GM19467 (cell line): ENCODE measurements around the gene TRMT61A.
"Not testable (repeated sequence)": the region's sequence is repeated elsewhere in the genome, so short reads cannot be mapped to it uniquely, and the experiment has no call there.

Experiments
- ATAC-seq: cut with Tn5 transposase; IDR thresholded peaks from one replicate; pipeline ENCODE4 v1.9.1; 2021; ENCODE audit warnings: mild to moderate bottlenecking, moderate library complexity; ENCODE audit not compliant: unreplicated experiment

TRMT61A gene

DNA sequence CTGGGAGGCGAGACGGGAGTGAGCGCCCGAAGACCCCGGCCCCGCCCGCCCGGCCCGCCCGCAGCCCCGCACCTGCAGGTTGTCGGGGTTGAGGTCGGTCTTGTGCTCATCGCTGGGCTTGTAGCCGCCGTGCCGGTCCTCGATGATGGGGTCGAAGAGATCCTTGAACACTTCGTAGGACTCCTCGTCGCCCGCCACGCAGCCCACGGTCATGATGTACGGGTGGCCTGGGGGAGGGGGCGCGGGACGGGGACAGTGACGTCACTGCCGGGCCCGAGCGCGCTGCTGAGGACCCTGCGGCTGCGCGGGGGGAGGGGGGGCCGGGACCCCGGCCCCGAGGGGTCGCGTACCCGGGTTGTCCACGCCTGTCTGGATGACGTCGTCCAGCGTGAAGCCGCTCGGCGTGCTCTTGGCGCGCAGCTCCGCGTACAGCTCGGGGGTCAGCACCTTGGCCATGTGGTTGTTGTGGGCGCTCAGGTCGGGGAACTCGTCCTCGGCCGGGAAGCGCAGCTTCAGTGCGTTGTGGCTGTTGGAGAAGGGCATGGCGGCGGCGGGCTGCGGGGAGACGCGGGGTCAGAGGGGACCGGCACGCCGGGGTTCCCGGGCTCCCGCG is 6.9 kb upstream of the TRMT61A start:
- no peak for ATAC-seq

DNA sequence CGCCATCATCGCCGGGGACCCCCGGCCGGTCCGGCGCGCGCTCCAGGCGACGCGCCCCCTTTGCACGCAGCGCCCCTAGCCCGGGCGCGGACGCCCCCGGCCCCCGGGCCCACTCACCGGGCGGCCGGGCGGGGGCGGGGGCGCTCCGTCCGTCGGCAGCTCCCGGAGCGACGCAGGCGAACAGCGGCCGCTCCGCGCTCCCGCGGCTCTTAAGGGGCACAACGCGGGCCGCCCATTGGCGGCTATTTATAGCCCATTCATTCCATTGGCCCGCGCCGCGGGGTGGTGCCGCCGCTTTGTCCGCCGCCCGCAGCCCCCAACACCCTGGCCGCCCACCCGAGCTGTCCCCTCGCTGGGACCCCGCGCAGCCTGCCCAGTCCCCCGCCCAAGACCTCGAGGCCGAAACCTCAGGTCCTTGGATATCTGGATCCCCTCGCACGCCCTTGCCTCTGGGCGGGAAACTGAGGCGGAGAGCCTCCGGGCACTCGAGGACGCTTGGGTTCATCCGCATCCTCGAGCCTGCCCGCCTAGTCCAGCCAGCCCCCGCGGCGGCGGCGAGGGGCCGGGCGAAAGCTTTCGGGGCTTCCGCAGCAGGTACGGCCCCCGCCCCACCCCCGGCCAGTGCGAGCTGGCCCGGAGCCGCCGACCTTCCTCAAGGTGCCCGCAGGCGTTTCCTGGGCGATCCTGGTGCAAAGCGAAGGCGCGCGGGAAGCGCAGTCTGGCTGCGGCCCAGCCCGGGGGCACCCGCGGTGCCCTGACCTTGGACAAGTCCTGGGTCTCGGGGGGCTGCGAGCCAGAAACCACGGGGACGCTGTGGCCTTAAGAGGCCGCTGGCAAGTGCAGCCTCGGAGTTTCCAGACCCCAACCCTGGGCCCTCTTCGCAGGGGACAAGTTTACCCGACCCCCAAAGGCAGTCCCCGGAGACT is 6.1 kb upstream of the TRMT61A start, which contains the start of gene CKB:
Gene CKB, minus strand, starts transcription at position 182 of the 926 bp plus-strand sequence. CDS start 337 bp downstream, outside the sequence.
- ATAC-seq, result no peak

DNA sequence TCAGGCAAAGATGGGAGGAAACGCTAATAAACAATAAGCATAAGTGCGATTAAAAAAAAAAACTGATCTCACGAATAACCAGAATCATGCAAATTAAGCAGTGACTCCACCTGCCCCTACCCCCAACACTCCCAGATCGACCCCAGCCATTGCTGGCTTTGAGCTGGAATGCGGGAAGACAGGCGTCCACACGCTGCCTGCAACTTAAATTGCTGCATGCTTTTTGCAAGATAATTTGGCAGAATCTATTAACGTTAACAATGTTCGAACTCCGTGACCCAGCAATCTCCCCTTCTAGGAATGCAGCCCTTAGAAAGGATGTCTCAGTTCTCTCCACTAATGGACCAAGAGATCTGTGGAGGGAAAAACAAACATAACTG is 5.4 kb upstream of the TRMT61A start:
- no peak for ATAC-seq

DNA sequence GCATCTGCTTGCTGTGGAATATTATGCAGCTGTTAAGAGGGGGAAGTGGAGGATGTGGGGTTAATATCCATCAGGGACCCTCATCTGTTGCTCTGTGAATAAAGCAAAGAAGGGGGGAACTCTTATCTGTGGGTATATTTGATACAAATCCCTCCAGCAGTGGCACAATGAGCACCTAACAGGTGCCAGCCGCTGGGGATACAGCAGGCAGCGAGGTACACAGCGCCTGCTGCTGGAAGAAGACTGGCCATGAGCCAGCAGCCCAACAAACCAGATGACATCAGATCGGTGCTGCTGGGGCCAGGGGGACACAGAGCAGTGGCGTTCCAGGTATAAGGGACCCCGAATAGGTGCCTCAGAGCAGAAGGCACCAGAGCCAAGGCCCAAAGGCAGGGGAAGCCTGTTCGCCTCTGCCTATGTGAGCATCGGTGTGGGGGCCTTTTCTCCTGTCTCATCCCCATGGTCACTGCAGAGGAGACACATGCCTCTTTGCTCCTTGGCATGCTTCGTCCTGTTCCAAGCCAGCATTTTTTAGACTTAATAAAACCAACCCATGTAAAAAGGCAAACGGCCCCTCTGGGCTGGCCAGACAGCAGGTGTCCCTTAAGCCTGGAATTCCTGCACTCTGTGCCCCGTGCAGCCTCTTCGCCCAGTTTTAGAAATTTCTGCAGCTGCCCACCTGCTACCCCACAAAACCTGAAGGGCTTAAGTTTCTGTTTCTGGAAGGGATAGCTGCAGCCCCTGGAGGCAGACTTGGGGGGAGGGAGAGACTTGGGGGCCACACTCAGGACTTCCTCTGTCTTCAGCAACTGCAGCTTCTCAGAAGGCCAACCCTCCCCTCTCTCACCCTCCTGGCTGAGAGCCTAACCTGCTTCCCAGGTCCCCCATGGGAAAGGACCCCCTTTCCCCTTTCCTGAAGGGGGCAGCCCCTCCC is 4.7 kb upstream of the TRMT61A start:
- ATAC-seq, result no peak

DNA sequence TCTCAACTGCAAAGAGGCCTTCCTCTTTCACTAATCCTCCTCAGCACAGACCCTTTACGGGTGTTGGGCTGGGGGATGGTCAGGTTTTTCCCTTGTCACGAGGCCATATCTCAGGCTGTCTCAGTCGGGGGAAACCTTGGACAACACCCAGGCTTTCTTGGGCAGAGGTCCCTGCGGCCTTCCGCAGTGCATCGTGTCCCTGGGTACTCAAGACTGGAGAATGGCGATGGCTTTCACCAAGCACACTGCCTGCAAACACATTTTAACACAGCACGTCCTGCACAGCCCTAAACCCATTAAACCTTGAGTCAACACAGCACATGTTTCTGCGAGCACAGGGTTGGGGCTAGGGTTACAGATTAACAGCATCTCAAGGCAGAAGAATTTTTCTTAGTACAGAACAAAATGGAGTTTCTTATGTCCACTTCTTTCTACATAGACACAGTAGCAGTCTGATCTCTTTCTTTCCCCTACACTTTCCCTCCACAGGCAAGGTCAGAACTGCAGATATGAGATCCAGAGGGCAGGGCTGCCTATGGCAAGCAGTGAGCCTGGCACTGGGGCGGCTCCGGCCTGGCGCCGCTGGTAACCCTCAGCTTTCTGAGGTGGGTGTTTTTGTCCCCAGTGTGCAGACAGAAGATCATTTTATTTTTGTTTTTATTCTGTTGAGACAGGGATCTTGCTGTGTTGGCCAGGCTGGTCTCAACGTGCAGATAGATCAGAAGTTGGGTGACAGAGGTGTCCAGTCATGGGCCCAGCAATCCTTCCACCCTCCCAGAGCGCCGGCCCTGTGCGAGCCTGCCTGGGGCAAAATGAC is 3.4 kb upstream of the TRMT61A start:
- ATAC-seq, result not testable (repeated sequence)

DNA sequence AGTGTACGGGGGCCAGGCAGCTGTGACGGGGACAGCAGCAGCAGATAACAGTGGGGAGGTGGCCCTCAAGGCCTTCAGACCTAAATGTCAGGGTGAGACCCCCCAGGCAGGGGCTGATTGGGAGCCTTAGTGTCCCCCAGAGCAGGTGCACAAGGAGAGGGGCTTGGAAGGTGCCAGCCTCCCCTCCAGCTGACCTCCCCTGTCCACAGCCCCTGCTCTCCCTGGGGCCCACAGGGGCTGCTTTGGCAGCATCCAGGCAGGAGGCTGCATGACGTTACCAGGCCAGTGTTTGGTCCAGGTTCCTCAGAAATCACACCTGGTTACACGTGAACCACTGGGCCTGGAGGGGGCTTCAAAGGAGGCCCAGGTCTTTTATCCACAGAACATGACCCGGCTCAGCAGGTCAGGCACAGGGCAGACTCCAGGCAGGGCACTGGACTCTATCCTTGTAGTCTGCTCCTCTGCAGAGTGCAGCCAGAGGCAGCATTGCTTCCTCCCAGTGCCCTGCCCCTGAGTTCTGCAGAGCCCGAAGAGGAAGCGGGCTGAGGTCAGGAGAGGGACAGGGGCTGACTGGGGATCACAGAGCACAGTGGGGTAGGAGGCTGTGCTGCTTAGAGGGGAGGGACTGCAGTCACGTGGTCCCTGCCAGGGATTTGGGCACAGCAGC is 2.6 kb upstream of the TRMT61A start:
- ATAC-seq, result no peak

DNA sequence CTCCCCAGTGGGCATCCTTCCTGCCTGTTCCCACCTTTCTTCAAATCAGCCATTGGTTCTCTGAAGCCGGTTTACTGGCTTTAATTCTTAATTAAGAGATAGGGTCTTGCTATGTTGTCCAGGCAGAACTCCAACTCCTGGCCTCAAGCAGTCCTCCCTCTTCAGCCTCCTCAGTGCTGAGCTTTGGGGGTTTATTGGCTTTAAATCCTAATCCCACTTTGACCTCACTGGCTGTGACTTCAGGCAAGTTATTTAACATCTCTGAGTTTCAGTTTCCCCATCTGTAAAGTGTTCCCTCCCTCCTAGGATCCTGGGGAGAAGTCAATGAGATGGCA is 2.1 kb upstream of the TRMT61A start:
- no peak for ATAC-seq

DNA sequence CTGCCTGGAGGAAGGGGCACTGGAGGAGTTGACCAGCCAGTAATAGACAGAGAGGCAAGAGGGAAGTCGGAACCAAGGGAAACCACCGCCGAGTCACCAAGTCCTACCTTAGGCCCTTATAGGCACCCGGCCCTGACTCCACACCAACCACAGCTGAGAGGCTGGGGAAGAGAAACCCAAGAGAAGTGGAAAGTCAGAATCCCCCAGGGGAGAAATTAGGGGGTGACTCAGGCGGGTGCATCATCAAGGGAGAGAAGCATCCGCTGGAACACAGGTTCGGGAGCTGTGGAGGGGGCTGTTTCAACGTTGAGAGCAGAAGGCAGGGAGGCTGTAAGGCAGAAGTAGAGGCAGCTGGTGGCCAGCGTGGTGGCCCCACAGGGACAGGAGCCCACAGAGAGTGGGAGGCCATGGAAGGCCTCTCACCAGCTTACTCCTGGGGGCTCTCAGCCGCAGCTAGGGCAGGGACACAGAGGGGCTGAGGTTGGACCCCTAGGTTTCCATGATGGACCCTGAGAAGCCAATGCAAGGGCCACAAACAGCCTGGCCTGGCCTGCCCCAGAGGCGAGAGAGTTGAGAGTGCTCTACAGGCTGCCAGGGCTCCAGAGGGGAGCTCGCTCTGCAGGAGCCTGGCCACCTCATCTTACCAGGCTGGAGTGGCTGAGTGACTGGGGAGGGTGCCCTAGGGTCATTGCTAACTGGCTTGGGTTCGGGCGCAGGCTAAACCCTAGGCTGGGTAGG is 1.4 kb upstream of the TRMT61A start:
- no peak for ATAC-seq

DNA sequence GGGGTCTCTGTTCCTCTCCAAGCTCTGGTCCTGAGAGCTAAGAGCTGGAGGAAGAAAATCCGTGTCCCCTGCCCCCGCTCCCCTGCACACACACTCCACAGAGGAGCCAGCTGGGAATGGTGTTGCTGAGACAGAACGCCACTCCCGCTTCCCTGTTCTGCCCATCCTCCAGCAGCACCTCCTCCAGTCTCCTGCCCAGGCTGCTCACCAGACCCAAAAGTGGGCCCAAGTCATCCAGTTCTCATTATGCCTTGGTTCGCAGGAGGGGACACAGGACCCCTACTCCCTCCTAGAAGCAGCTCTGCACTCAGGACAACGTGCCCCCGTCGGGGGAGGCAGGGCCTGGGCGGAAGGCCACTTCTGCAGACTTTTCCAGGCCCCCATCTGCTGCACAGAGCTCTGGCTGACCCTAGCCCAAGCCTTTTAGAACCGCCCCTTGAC is 830 bp upstream of the TRMT61A start:
- no peak for ATAC-seq

DNA sequence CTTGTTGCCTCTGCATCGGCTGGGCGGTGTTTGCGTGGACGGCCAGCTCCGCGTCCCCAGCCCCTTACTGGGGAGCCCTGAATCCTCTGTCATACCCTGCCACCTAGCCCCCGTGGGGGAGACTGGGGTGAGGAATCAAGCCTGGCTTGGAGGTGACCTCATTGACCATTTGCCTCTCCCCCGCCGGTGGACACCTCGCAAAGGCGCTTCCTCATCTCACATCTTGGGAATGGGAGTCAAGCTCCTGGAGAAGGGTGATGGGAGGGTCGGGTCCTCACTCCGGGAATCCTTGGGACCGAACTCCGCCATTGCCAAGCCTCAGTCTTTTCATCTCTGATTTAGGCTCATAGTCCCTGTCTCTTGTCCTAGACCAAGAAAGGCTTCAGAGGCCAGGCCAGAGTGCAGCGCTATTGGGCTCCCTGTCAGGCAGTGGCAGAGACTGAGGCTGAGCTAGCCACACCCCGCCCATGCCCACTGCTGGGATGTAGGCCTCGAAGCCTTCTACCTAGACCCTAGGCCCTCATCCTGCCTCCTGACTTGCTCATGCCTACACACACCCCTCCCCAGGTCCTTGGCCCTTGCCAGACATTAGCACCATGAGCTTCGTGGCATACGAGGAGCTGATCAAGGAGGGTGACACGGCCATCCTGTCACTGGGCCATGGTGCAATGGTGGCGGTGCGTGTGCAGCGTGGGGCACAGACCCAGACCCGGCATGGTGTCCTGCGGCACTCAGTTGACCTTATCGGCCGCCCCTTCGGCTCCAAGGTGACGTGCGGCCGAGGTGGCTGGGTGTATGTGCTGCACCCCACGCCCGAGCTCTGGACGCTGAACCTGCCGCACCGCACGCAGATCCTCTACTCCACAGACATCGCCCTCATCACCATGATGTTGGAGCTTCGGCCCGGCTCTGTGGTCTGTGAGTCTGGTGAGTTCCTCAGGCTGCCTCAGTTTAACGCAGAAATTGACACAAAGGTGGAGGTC is 678 bp downstream of the TRMT61A start:
- ATAC-seq, result no peak

DNA sequence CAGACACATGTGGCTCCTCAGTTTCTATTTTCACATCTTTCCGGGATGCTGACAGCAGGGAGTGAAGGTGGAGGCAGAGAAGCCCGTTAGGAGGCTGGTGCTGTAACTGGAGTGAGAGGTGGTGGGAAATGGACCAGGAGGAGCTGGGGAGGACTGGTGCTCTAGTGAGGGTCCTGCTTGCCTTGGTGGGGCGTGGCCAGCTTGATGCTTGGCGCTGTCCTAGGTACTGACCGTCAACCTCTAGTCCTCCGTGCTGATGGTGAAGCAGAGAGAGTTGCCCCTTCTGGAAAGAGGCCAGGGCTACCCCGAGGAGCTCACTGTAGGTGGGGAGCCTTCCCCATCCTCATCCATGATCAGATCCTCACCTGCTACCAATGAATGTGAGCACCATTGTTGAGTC is 1.4 kb downstream of the TRMT61A start:
- ATAC-seq, result no peak

DNA sequence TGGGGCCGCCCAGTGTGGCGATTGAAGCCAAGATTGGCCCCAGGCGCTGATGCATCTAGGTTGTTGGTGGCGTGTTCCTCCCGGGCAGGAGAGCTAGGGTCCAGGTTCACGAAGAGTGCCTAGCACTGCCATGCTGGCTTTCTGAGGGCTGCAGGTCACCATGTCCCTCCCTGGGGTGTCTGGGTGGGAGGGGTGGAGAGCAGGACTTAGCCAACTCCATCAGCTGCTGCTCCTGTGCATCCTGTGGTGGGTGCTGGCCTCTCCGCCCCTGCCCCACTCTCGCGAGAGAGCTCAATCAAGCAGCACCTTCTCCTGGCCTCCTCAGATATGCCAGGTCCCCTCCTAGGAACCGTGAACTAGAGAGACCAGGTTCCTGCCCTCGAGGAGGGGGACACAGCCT is 1.8 kb downstream of the TRMT61A start:
- ATAC-seq, result no peak

DNA sequence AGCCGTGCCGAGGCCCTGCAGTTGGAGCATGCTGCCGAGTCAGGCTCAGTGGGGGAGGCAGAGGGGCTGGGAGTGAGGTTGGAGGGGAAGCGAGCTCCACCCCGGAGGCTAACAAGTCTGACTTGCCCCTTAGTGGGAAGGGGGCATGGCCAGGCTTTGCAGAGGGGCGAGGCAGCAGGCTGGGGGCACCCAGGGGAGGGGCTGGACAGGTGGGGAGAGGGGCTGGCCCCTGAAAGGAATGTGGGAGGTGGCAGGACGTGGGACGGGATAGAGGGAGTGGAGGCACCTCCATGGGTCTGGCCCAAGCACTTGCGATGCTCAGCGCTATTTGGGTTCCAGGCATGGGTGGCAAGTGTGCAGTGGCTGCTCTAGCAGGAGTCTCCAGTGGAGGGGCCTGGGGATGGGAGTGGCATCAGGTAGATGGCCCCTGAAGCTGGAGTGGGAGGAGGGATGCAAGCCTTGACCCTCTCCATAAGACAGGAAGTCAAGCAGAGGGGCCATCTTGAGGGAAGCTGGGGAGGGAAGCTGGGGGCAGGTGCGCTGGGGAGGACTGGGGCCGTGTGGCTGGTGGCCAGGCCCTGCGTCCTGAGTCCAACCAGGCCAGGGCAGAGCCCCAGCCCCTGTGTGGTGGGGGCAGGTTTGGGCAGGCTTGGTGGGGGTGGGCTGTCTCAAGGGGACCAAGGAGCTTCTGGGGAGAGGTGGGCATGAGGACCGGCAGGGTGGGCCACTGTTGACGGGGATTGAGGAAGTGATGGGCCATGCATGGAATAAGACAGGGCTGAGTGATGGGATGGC is 2.6 kb downstream of the TRMT61A start:
- no peak for ATAC-seq

DNA sequence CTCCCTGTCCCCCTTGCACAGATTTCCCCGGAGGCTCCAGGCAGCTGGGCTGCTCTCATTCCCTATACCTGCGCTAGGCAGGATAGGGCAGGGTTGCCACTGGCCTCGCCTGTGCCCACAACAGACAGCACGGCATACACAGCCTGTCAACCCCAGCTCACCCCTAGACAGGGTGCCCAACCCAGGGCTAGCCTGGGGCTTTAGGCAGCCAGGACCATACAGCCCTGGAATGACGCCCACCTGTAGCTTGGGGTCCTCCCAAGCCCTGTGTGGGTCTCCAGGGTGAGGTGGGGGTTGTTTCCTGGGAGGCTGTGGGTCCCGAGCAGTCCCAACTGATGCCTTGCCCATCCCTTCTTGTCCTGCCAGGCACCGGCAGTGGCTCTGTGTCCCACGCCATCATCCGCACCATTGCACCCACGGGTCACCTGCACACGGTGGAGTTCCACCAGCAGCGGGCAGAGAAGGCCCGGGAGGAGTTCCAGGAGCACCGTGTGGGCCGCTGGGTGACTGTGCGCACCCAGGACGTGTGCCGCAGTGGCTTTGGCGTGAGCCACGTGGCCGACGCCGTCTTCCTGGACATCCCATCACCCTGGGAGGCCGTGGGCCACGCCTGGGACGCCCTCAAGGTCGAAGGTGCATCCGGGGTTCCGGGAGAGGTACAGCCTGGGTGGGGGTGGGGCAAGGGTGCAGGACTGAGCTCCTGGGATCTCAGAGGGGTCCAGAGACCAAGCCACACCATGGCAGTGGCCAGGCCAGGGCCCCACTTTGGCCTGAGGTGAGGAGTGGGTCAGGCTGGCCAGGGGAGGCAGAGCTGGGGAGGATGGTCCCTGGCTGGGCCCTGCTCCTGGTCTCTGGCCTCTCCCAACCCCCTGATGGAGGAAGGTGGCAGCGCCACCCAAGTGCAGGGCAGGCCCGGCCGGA is 3.5 kb downstream of the TRMT61A start:
- no peak for ATAC-seq

DNA sequence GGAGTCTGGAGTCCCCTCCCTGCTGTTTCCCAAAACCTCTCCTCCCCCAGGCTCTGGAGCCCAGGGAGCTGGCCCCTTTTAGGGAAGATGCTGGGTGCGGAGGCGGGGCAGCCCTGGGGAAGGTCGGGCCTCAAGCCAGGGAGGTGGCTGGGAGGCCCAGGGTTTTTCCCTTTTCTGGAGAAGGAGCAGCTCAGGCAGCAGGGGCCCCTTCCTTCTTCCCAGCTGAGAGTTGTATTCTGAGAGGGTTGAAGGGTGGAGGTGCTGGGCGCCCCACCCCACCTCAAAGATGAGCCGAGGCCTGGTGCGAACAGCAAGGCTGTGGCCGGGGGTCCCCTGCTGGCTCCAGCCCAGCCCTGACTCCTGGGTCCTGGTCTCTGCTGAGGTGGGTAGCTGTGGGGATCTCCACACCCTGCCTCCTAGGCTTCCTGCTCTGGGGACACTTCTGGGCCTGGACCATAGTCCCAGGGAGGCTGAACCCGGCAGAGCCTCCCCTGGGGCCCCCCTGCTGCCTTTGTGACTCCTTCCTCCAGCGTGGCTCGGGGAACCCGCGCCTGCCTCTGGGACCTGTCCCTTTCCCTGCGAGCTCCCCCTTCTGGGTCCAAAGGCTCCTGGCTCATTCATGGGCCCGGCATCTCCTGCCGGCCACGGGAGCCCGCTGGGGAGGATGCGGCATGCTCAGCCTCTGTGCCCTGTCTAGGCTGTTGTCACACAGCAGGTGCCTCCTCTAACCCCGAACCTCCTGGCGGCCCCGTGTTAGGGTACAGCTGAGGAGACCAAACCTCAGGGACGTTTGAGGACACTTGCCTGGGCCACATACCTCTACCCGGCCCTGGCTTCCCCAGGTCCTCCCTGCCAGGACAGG is 4.4 kb downstream of the TRMT61A start:
- no peak for ATAC-seq
